ENCODE results near the gene RAB40B.

RAB40B gene

GRCh38 chr17:82716203-82717010 is 17.9 kb upstream of the RAB40B start, which contains the start of gene FN3KRP:
Gene FN3KRP, plus strand, starts transcription at chr17:82716706. Its CDS starts 50 bp downstream, at chr17:82716756.
- peak; percentile 84 for DNase-seq (ENCODE audit: low spot score)

- no peak for DNase-seq (ENCODE audit: low spot score)
Observed at GRCh38 chr17:82713071-82713723, 14.7 kb upstream of the RAB40B start.

GRCh38 chr17:82710499-82711232 is 12.2 kb upstream of the RAB40B start:
- DNase-seq (ENCODE audit: low spot score), result no peak

DNA sequence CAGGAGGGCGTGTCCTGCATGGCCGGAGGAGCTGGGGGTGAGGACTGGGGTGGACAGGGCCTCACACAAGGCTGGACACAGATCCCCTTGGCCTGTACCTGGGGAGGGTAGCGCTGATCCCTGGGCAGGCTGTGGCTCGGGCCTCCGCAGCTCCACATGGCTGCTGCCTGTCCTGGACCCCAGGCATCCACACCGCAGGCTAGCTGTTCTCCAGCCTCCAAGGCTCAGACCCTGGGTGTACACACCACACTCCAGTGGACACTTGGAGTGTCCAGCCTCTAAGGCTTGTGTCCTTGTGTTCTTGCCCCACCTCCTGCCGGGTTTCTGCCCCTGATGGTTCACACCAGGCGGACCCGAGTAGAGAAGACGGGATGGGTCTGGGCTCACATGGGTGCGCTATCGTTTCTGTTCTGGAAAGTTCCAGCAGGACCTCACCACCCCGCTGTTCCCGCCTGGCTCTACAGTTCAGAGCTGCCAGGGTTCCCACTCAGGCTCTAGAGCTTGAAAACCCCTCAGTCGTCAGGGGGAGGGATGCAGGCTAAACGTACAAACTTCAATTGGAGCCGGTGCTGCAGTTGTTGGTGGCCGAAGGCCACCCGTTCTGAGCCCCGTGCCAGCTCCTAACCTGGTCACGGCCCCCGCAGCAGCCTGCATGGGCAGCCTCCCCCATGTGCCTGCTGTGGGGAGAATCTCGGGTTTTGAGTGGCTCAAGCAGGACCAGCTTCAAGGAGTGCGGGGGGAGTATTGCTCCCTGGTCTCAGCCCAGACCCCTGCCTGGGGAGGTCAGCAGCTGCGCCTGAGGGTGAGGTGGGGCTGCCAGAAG is 11.4 kb upstream of the RAB40B start:
- no peak for DNase-seq (ENCODE audit: low spot score)

DNA sequence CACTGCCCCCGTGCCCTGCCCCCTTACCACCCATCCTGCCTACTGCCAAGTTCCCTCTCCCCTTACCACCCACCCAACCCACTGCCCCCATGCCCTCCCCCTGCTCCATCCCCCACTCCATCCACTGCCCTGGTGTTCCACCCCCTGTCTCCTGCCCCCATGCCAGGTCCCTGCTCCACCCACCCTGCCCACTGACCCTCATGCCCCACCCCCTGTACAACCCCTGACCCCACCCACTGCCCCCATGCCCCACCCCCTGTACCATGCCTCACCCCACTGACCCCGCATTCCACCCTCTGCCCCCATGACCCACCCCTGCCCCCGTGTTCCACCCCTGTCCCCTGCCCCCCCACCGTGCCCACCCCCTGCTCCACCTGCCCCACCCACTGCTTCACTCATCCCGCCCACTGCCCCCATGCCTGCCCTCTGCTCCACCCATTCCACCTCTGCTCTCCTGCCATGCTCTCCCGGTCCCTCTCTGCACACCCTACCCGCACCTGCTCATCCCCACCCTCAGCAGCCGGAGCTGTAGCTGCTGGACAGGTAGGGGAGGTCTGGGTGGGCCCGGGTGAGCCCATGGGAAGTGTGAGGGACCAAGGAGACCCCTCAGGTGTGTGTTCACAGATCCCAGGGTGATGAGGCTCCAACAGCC is 10.7 kb upstream of the RAB40B start:
- DNase-seq (ENCODE audit: low spot score), result no peak

GRCh38 chr17:82705756-82706155 is 7.3 kb upstream of the RAB40B start:
- DNase-seq (ENCODE audit: low spot score), result no peak

DNA sequence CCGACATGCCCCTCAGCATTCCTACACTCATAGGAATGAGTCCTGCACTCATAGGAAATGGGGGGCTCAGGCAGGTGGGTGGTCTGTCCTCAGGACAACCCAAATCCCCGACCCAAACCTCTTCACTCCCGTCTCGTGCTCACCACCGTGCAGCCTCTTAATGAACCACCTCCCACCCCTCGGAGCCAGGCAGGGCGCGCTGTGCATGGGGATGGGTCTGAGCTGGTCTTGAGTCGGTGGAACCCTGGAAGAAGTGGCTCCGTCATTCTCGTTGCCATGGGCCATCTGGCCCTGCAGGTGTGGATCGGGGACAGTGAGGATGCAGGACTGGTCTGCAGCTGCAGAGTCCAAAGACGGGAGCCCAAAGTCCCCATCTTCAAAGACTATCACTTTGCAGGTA is 6.4 kb upstream of the RAB40B start:
- no peak for DNase-seq (ENCODE audit: low spot score)

GRCh38 chr17:82703935-82704865 is 5.7 kb upstream of the RAB40B start:
- peak; percentile 70 for DNase-seq (ENCODE audit: low spot score)

- DNase-seq (ENCODE audit: low spot score), result no peak
Observed at GRCh38 chr17:82703036-82703745, 4.7 kb upstream of the RAB40B start.

GRCh38 chr17:82702231-82702927 is 3.9 kb upstream of the RAB40B start:
- DNase-seq (ENCODE audit: low spot score), result peak; percentile 65

- DNase-seq (ENCODE audit: low spot score), result no peak
Observed at GRCh38 chr17:82699551-82699950, 1.1 kb upstream of the RAB40B start.

DNA sequence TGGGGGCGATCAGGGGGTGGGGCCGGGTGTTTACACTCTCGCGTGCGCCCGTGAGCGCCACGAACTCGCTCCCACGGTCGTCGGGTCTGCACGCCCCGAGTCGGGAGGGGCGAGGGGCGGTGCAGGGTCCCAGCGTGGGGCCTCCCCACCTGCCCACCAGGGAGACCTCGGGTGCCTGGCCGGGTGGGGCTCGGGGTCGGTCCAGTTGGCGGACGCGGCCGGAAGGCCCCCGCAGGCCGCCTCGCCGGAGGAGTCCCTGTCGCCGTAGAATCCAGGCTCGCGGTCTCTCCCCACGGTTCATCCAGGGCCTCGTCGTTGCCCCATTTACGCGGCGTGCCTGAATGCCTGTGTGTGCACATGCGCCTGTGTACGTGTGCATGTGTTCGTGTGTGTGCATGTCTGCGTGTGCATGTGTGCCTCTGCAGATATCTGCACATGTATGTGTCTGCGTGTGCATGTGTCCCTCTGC is 510 bp upstream of the RAB40B start:
- DNase-seq (ENCODE audit: low spot score), result no peak

DNA sequence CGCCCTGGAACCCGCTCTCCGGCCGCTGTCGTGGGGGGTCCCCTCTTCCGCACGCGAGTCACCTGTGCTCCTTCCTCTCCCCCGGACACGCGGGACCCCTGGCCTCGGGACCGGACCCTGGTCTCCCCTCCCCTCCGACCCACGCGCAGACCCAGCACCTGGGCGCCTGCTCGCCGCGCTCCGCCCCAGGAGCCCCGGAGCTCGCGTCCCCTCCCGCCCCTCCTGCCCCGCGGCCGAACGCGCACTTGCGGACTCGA is 762 bp downstream of the RAB40B start:
- DNase-seq (ENCODE audit: low spot score), result no peak

GRCh38 chr17:82696916-82697807 is 1.3 kb downstream of the RAB40B start:
- no peak for DNase-seq (ENCODE audit: low spot score)

- DNase-seq (ENCODE audit: low spot score), result no peak
Observed at GRCh38 chr17:82696259-82696658, 2.2 kb downstream of the RAB40B start.

GRCh38 chr17:82694647-82695046 is 3.9 kb downstream of the RAB40B start:
- no peak for DNase-seq (ENCODE audit: low spot score)

GRCh38 chr17:82693168-82693867 is 5.2 kb downstream of the RAB40B start:
- DNase-seq (ENCODE audit: low spot score), result no peak
